Right atrium auricular region (tissue), 2 donors: ENCODE measurements around the gene OPTN. TPM values are rescaled to one million over a fixed set of nuclear protein-coding genes. Genes with fewer than 3 reads are reported as not detected.
"Not testable (repeated sequence)": the region's sequence is repeated elsewhere in the genome, so short reads cannot be mapped to it uniquely, and the experiment has no call there.

Source experiments
- DNase-seq: peaks from one replicate; pipeline ENCODE4 v3.0.0-alpha.2; 2019; ENCODE audit warnings: low spot score
- H3K27ac ChIP-seq, 2 donors: fragments of 200-600 bp; sonication (generic); 1 replicate in 1 of 2; 2 replicates in 1 of 2; pipeline ENCODE4 v1.5.1; 2016 to 2019
- H3K27me3 ChIP-seq, 2 donors: fragments of 200-600 bp; sonication (generic); one replicate each; pipeline versions ENCODE4 v1.5.1 to v1.6.0; 2017 to 2019
- H3K36me3 ChIP-seq: fragments of 200-600 bp; sonication (generic); one replicate; pipeline ENCODE4 v1.5.1; 2016
- H3K4me1 ChIP-seq, 2 donors: fragments of 200-600 bp; sonication (generic); one replicate each; pipeline versions ENCODE4 v1.5.1 to v1.6.0; 2017 to 2019
- H3K4me3 ChIP-seq, 2 donors: fragments of 200-600 bp; sonication (generic); 1 replicate in 1 of 2; 2 replicates in 1 of 2; pipeline ENCODE4 v1.5.1; 2017 to 2019; ENCODE audit warnings: mild to moderate bottlenecking in 1 of 2, moderate library complexity in 1 of 2
- H3K9me3 ChIP-seq, 2 donors: fragments of 200-600 bp; sonication (generic); one replicate each; pipeline ENCODE4 v1.5.1; 2019
- total RNA-seq, 2 donors: library from RNA; depleted of rRNA; stranded (reverse); fragments of >200 nt; gene quantifications; one replicate each; pipeline ENCODE4 v1.1.0, GENCODE V29; 2016
- TF ChIP-seq, protein P1 (sequence below), 2 donors: fragments of 200-600 bp; sonication (generic); IDR thresholded peaks; one replicate each; pipeline ENCODE4 v1.5.1; 2019; ENCODE audit warnings: antibody characterized with exemption in 2 of 2

Gene OPTN
- total RNA-seq, 2 donors from 2014 or later: 67.9 to 82.7 TPM

DNA sequence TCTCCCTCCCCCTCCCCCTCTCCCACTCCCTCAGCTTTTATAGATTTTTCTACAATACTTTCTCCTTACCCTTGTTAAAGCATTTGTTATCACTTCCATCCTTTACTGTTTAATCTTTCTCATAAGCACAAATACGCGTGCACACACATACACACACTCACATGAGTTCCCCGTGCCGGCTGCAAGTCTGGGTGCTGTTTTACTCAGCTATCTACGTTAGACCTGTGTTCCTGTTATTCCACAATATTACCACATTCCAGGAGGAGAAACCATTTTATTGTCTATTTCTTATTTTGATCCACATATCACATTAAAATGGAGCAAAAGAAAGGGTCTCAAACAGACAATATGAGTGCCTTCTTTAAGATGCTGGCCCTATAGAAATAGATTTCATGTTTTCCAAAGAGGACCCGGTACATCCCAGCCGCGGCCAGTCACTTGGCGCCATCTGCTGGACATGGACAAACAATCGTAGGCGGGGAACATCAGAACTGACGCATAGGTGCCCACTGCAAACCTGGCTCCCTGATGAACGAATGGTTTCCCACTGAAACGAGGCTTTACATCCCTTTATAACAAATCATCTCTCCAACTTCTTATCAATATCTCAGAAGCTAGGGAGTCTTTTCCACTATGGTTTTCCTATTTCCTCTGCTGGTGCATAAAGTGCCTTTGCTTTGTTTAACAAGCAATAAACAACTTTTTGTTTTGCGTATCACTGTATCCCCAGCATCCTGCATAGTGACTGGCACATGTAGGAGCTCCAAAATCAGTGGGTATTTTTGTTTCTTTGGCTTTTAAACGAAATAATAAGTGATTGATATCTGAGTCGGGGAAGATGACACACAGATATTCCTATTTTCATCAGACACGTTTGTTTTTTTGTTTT, 25.2 kb upstream of the OPTN start:
- peaks cover 0 to 14% of the 10 kb centered on the region in 2 donors for H3K9me3 ChIP-seq
- H3K27ac ChIP-seq: no peak overlapping the region
- H3K36me3 ChIP-seq: no peaks in the 10 kb centered on the region
- no peaks in the 10 kb centered on the region for H3K27me3 ChIP-seq
- peak; percentile 63 for DNase-seq
- H3K4me3 ChIP-seq: no peak overlapping the region
- H3K4me1 ChIP-seq: peaks cover 0 to 6% of the 10 kb centered on the region in 2 donors
- TF ChIP-seq, protein P1, sequence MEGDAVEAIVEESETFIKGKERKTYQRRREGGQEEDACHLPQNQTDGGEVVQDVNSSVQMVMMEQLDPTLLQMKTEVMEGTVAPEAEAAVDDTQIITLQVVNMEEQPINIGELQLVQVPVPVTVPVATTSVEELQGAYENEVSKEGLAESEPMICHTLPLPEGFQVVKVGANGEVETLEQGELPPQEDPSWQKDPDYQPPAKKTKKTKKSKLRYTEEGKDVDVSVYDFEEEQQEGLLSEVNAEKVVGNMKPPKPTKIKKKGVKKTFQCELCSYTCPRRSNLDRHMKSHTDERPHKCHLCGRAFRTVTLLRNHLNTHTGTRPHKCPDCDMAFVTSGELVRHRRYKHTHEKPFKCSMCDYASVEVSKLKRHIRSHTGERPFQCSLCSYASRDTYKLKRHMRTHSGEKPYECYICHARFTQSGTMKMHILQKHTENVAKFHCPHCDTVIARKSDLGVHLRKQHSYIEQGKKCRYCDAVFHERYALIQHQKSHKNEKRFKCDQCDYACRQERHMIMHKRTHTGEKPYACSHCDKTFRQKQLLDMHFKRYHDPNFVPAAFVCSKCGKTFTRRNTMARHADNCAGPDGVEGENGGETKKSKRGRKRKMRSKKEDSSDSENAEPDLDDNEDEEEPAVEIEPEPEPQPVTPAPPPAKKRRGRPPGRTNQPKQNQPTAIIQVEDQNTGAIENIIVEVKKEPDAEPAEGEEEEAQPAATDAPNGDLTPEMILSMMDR (IDR thresholded peaks at IDR 0.05): peak; percentile 56 to 87

GRCh38 chr10:13078912-13079775, 20.8 kb upstream of the OPTN start:
- Histone ChIP-seq H3K9me3 (peaks cover 0 to 27% of the 10 kb centered on the region in 2 donors), H3K4me3 (no peak overlapping the region), H3K36me3 (no peaks in the 10 kb centered on the region), H3K27me3 (no peaks in the 10 kb centered on the region), H3K4me1 (peaks cover 0 to 6% of the 10 kb centered on the region in 2 donors), H3K27ac (no peak overlapping the region)
- no peak for DNase-seq
- TF ChIP-seq, protein P1 (IDR thresholded peaks at IDR 0.05): no peak

GRCh38 chr10:13079776-13080050, 20.2 kb upstream of the OPTN start:
- Histone ChIP-seq H3K4me3 (no peak overlapping the region), H3K9me3 (peaks cover 0 to 27% of the 10 kb centered on the region in 2 donors), H3K4me1 (peaks cover 0 to 5% of the 10 kb centered on the region in 2 donors), H3K27ac (no peak overlapping the region), H3K27me3 (no peaks in the 10 kb centered on the region), H3K36me3 (no peaks in the 10 kb centered on the region)
- TF ChIP-seq, protein P1 (IDR thresholded peaks at IDR 0.05): no peak
- no peak for DNase-seq

DNA sequence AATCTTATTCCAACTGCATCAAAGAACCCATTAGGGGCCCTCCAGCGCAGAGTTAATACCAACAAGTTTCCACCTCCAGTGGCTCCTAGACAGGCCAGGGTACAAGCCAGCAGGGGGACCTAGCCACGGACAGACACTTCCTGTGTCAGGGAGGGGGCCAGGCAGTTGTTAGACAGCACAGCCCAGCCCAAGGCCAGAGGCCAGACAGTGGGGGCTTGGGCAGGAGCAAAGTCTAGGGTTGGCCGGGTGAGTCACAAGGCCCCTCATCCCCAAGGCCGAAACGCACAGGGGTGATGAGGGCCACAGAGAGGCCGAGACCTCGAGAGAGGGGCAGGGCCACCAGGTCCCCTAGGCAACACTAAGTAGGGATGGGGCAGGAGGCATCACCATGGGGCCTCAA, 19.3 kb upstream of the OPTN start:
- H3K4me1 ChIP-seq: no peaks in the 10 kb centered on the region
- H3K9me3 ChIP-seq: peaks cover 0 to 31% of the 10 kb centered on the region in 2 donors
- no peak overlapping the region for H3K4me3 ChIP-seq
- no peaks in the 10 kb centered on the region for H3K36me3 ChIP-seq
- H3K27ac ChIP-seq: no peak overlapping the region
- TF ChIP-seq, protein P1 (IDR thresholded peaks at IDR 0.05): no peak
- DNase-seq: no peak
- no peaks in the 10 kb centered on the region for H3K27me3 ChIP-seq

DNA sequence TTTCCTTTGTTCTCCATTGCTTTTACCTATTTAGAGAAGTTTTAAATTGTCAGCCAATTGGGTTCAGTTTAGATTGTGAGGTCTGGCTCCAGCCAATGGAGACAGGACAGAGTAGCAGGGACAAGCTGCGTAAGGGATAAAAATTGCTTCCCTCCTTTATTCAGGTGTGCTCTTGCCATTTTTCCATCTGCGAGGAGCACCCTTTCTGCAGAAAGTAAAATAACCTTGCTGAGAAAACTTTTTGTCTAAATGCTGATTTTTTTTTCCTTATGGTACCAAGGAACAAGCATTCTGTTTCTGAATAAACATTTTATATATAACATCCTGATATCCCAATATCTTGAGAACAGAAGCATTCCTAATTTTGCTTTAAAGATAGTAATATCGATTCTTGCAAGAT, 16.3 kb upstream of the OPTN start:
- H3K4me3 ChIP-seq, H3K27ac ChIP-seq, H3K36me3 ChIP-seq, H3K27me3 ChIP-seq, H3K4me1 ChIP-seq, DNase-seq: not testable (repeated sequence)
- peaks cover 0 to 27% of the 10 kb centered on the region in 2 donors for H3K9me3 ChIP-seq

DNA sequence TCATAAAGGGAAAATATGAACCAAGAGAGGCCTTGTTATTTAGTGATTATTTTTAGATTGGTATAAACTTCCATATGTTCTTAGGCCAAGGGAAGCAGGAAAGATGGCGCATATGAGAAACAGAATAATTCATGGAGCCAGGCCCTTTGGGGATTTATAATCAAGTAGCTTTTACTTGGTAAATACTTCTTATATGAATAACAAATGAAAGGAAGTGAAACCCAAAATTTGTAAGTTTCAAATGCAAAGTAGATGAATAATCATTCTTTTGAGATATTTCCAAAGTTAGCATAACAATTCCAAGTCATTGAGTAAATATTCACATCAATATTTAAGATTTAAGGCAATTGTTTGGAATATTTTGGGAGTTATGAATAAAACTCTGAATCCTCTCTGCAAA, 13.9 kb upstream of the OPTN start:
- H3K4me1 ChIP-seq: no peaks in the 10 kb centered on the region
- no peaks in the 10 kb centered on the region for H3K36me3 ChIP-seq
- peaks cover 0 to 14% of the 10 kb centered on the region in 2 donors for H3K9me3 ChIP-seq
- no peaks in the 10 kb centered on the region for H3K27me3 ChIP-seq
- no peak for DNase-seq
- TF ChIP-seq, protein P1 (IDR thresholded peaks at IDR 0.05): no peak
- no peak overlapping the region for H3K27ac ChIP-seq
- H3K4me3 ChIP-seq: no peak overlapping the region
